ENCODE measurements around the gene CBARP.

Gene CBARP

GRCh38 chr19:1229924-1230782, 7.7 kb downstream of the CBARP start:
- no peaks in the 10 kb centered on the region for H3K27me3 ChIP-seq (ENCODE audit: control insufficient read depth, insufficient read depth, low read length, poor library complexity, severe bottlenecking)
- H3K9me3 ChIP-seq (ENCODE audit: control insufficient read depth, low read length), result no peaks in the 10 kb centered on the region
- 92 to 94% methylated on average over 61 of the region's 61 CpGs for WGBS, 2 experiments
- H3K4me3 ChIP-seq (ENCODE audit: insufficient read depth, low read depth, low read length), result no peak overlapping the region
- H3K36me3 ChIP-seq (ENCODE audit: control insufficient read depth, insufficient read depth, low read length), result peaks cover 36% of the 10 kb centered on the region
- no peak overlapping the region for H3K27ac ChIP-seq (ENCODE audit: insufficient read depth, low read depth, low read length, poor library complexity, severe bottlenecking)
- H3K4me1 ChIP-seq (ENCODE audit: control insufficient read depth, insufficient read depth, low read length), result peaks cover 9% of the 10 kb centered on the region

- H3K9me3 ChIP-seq (ENCODE audit: control insufficient read depth, low read length), result no peaks in the 10 kb centered on the region
- no peaks in the 10 kb centered on the region for H3K27me3 ChIP-seq (ENCODE audit: control insufficient read depth, insufficient read depth, low read length, poor library complexity, severe bottlenecking)
- H3K4me3 ChIP-seq (ENCODE audit: insufficient read depth, low read depth, low read length), result no peak overlapping the region
- 96 to 97% methylated on average over 158 of the region's 158 CpGs for WGBS, 2 experiments
- H3K27ac ChIP-seq (ENCODE audit: insufficient read depth, low read depth, low read length, poor library complexity, severe bottlenecking), result no peak overlapping the region
- H3K4me1 ChIP-seq (ENCODE audit: control insufficient read depth, insufficient read depth, low read length), result peaks cover 9% of the 10 kb centered on the region
- H3K36me3 ChIP-seq (ENCODE audit: control insufficient read depth, insufficient read depth, low read length), result peaks cover 29% of the 10 kb centered on the region
Measured at GRCh38 chr19:1229056-1229923, 8.5 kb downstream of the CBARP start.

- no peak overlapping the region for H3K27ac ChIP-seq (ENCODE audit: insufficient read depth, low read depth, low read length, poor library complexity, severe bottlenecking)
- WGBS, 2 experiments, result 97% methylated on average over 100 of the region's 100 CpGs
- H3K9me3 ChIP-seq (ENCODE audit: control insufficient read depth, low read length), result no peaks in the 10 kb centered on the region
- no peaks in the 10 kb centered on the region for H3K27me3 ChIP-seq (ENCODE audit: control insufficient read depth, insufficient read depth, low read length, poor library complexity, severe bottlenecking)
- H3K4me3 ChIP-seq (ENCODE audit: insufficient read depth, low read depth, low read length), result no peak overlapping the region
- H3K36me3 ChIP-seq (ENCODE audit: control insufficient read depth, insufficient read depth, low read length), result peaks cover 20% of the 10 kb centered on the region
- H3K4me1 ChIP-seq (ENCODE audit: control insufficient read depth, insufficient read depth, low read length), result peaks cover 9% of the 10 kb centered on the region
Measured at GRCh38 chr19:1228161-1228957, 9.4 kb downstream of the CBARP start.

GRCh38 chr19:1227304-1228054, 10.3 kb downstream of the CBARP start:
- H3K36me3 ChIP-seq (ENCODE audit: control insufficient read depth, insufficient read depth, low read length), result peaks cover 19% of the 10 kb centered on the region
- WGBS, 2 experiments, result 94% methylated on average over 56 of the region's 56 CpGs
- H3K4me3 ChIP-seq (ENCODE audit: insufficient read depth, low read depth, low read length), result no peak overlapping the region
- no peaks in the 10 kb centered on the region for H3K9me3 ChIP-seq (ENCODE audit: control insufficient read depth, low read length)
- peaks cover 9% of the 10 kb centered on the region for H3K4me1 ChIP-seq (ENCODE audit: control insufficient read depth, insufficient read depth, low read length)
- H3K27me3 ChIP-seq (ENCODE audit: control insufficient read depth, insufficient read depth, low read length, poor library complexity, severe bottlenecking), result no peaks in the 10 kb centered on the region
- H3K27ac ChIP-seq (ENCODE audit: insufficient read depth, low read depth, low read length, poor library complexity, severe bottlenecking), result no peak overlapping the region

GRCh38 chr19:1226522-1227303, 11.1 kb downstream of the CBARP start:
- Histone ChIP-seq H3K27me3 (ENCODE audit: control insufficient read depth, insufficient read depth, low read length, poor library complexity, severe bottlenecking) (no peaks in the 10 kb centered on the region), H3K4me1 (ENCODE audit: control insufficient read depth, insufficient read depth, low read length) (peaks cover 9% of the 10 kb centered on the region), H3K27ac (ENCODE audit: insufficient read depth, low read depth, low read length, poor library complexity, severe bottlenecking) (no peak overlapping the region), H3K4me3 (ENCODE audit: insufficient read depth, low read depth, low read length) (no peak overlapping the region), H3K36me3 (ENCODE audit: control insufficient read depth, insufficient read depth, low read length) (peaks cover 19% of the 10 kb centered on the region), H3K9me3 (ENCODE audit: control insufficient read depth, low read length) (no peaks in the 10 kb centered on the region)
- 96% methylated on average over 50 of the region's 50 CpGs for WGBS, 2 experiments

- Histone ChIP-seq H3K27ac (ENCODE audit: insufficient read depth, low read depth, low read length, poor library complexity, severe bottlenecking) (no peak overlapping the region), H3K9me3 (ENCODE audit: control insufficient read depth, low read length) (no peaks in the 10 kb centered on the region), H3K27me3 (ENCODE audit: control insufficient read depth, insufficient read depth, low read length, poor library complexity, severe bottlenecking) (no peaks in the 10 kb centered on the region), H3K4me3 (ENCODE audit: insufficient read depth, low read depth, low read length) (no peak overlapping the region), H3K36me3 (ENCODE audit: control insufficient read depth, insufficient read depth, low read length) (peaks cover 20% of the 10 kb centered on the region), H3K4me1 (ENCODE audit: control insufficient read depth, insufficient read depth, low read length) (peaks cover 8% of the 10 kb centered on the region)
- WGBS, 2 experiments, result 95 to 97% methylated on average over 11 of the region's 11 CpGs
Measured at GRCh38 chr19:1226227-1226518, 11.6 kb downstream of the CBARP start.

- Histone ChIP-seq H3K27ac (ENCODE audit: insufficient read depth, low read depth, low read length, poor library complexity, severe bottlenecking) (no peak overlapping the region), H3K27me3 (ENCODE audit: control insufficient read depth, insufficient read depth, low read length, poor library complexity, severe bottlenecking) (no peaks in the 10 kb centered on the region), H3K4me3 (ENCODE audit: insufficient read depth, low read depth, low read length) (no peak overlapping the region), H3K4me1 (ENCODE audit: control insufficient read depth, insufficient read depth, low read length) (peaks cover 3% of the 10 kb centered on the region), H3K36me3 (ENCODE audit: control insufficient read depth, insufficient read depth, low read length) (peaks cover 25% of the 10 kb centered on the region), H3K9me3 (ENCODE audit: control insufficient read depth, low read length) (no peaks in the 10 kb centered on the region)
- 91 to 93% methylated on average over 29 of the region's 29 CpGs for whole genome bisulfite sequencing, 2 experiments
Measured at GRCh38 chr19:1225440-1226226, 12.2 kb downstream of the CBARP start.

- 90 to 91% methylated on average over 16 of the region's 16 CpGs for WGBS, 2 experiments
Measured at GRCh38 chr19:1224847-1225246, 13.0 kb downstream of the CBARP start.

More at GRCh38 chr19:1224847-1225246, 13.0 kb downstream of the CBARP start:
- Histone ChIP-seq H3K27me3 (ENCODE audit: control insufficient read depth, insufficient read depth, low read length, poor library complexity, severe bottlenecking) (no peaks in the 10 kb centered on the region), H3K9me3 (ENCODE audit: control insufficient read depth, low read length) (no peaks in the 10 kb centered on the region), H3K4me1 (ENCODE audit: control insufficient read depth, insufficient read depth, low read length) (no peaks in the 10 kb centered on the region), H3K27ac (ENCODE audit: insufficient read depth, low read depth, low read length, poor library complexity, severe bottlenecking) (no peak overlapping the region), H3K4me3 (ENCODE audit: insufficient read depth, low read depth, low read length) (no peak overlapping the region), H3K36me3 (ENCODE audit: control insufficient read depth, insufficient read depth, low read length) (peaks cover 30% of the 10 kb centered on the region)
